K562 (cell line): ENCODE results near the gene MADCAM1. TPM values are rescaled to one million over a fixed set of nuclear protein-coding genes. Genes with fewer than 3 reads are reported as not detected.

Source experiments
- ADNP ChIP-seq: fragments of 200-800 bp; sonication (Bioruptor generic); IDR thresholded peaks from 2 replicates; pipeline ENCODE4 v1.6.1; 2016; ENCODE audit warnings: missing genetic modification characterization, missing compliant biosample characterization
- BRD9 ChIP-seq: fragments of 450-650 bp; IDR thresholded peaks from 2 replicates; pipeline ENCODE4 v1.6.1; 2018; ENCODE audit warnings: low read depth; ENCODE audit not compliant: partially characterized antibody
- BRF1 ChIP-seq: IDR thresholded peaks from 3 replicates; pipeline ENCODE4 v1.6.1; 2011; ENCODE audit warnings: borderline replicate concordance, mild to moderate bottlenecking; ENCODE audit not compliant: insufficient read length; ENCODE audit errors: extremely low read depth
- CHCHD3 ChIP-seq: fragments of 250-450 bp; sonication (Bioruptor Pico); IDR thresholded peaks from 2 replicates; pipeline ENCODE4 v2.1.2; 2022; ENCODE audit warnings: mild to moderate bottlenecking
- HNRNPH1 ChIP-seq: fragments of 200-400 bp; formaldehyde crosslinking; optimal IDR thresholded peaks from 2 replicates; pipeline ENCODE3; 2017; ENCODE audit warnings: low read depth, mild to moderate bottlenecking, low read length, moderate library complexity
- ILF3 ChIP-seq: fragments of 450-650 bp; IDR thresholded peaks from 2 replicates; pipeline ENCODE4 v1.6.1; 2018; ENCODE audit warnings: antibody characterized with exemption, mild to moderate bottlenecking, moderate library complexity, borderline replicate concordance
- MED1 ChIP-seq: sonication (generic); formaldehyde crosslinking; IDR thresholded peaks from 2 replicates; pipeline ENCODE4 v1.8.1; 2023; ENCODE audit warnings: missing genetic modification reagents, borderline replicate concordance
- PHF8 ChIP-seq: fragments of 200-600 bp; sonication (generic); IDR thresholded peaks from 2 replicates; pipeline ENCODE4 v1.6.1; 2012; ENCODE audit warnings: mixed run types, mild to moderate bottlenecking, inconsistent platforms, low read length, moderate library complexity, borderline replicate concordance
- SIN3A ChIP-seq, 2 experiments: fragments of 150-350 bp in 1 of 2; IDR thresholded peaks; 2 replicates each; pipeline ENCODE4 v1.6.1; 2011 to 2016; ENCODE audit warnings: borderline replicate concordance in 2 of 2, low read depth in 2 of 2, low read length in 2 of 2, mild to moderate bottlenecking in 2 of 2, moderate library complexity in 2 of 2; ENCODE audit not compliant: control insufficient read depth in 1 of 2
- polyA plus RNA-seq, 8 experiments: library from polyadenylated mRNA; depleted of rRNA in 4 of 8; stranded (reverse) in 5 of 8; unstranded in 3 of 8; fragments of >200 nt; fragmentation: Nextera tagmentation in 2 of 8; fragmentation: Illumina TruSeq in 1 of 8; extraction: Ambion mirVana in 2 of 8; extraction: Trizol in 1 of 8; gene quantifications; 2 replicates each; pipeline versions ENCODE4 v1.2.1 to v1.2.3, GENCODE V29; 2011 to 2014; ENCODE audit warnings: inconsistent platforms in 1 of 8, missing spikeins in 1 of 8
- total RNA-seq, 7 experiments: library from RNA; depleted of rRNA in 6 of 7; stranded (reverse); fragments of >200 nt in 6 of 7; fragmentation: Illumina TruSeq in 2 of 7; extraction: Trizol in 2 of 7; gene quantifications; 2 replicates each; pipeline versions ENCODE4 v1.2.1 to v1.2.3, GENCODE V29; 2011 to 2021; ENCODE audit warnings: low replicate concordance in 1 of 7
- TF ChIP-seq, protein P1 (sequence below): fragments of 450-650 bp; IDR thresholded peaks from 2 replicates; pipeline ENCODE4 v1.6.1; 2016; ENCODE audit warnings: low read depth
- TF ChIP-seq, protein P2 (sequence below), 2 experiments: fragments of 450-650 bp in 1 of 2; sonication (generic) in 1 of 2; formaldehyde crosslinking in 1 of 2; IDR thresholded peaks in 1 of 2; conservative IDR thresholded peaks in 1 of 2; 2 replicates each; pipeline versions ENCODE4 v1.6.1 to v1.8.1; 2016 to 2023; ENCODE audit warnings: mild to moderate bottlenecking in 2 of 2, moderate library complexity in 2 of 2, inconsistent platforms in 1 of 2, missing genetic modification reagents in 1 of 2
- TF ChIP-seq, protein P3 (sequence below): fragments of 450-650 bp; IDR thresholded peaks from 2 replicates; pipeline ENCODE4 v1.6.1; 2017; ENCODE audit warnings: antibody characterized with exemption
- TF ChIP-seq, protein P4 (sequence below), 2 experiments: fragments of 450-650 bp; IDR thresholded peaks; 2 replicates each; pipeline ENCODE4 v1.6.1; 2016

The MADCAM1 gene
- total and polyA plus RNA-seq, 9 of the 15 experiments (the other 6 are each of a cell fraction or from before 2014, with no cell fraction given) = 0.09 to 0.36 (median 0.09) TPM; not detected in 6

DNA sequence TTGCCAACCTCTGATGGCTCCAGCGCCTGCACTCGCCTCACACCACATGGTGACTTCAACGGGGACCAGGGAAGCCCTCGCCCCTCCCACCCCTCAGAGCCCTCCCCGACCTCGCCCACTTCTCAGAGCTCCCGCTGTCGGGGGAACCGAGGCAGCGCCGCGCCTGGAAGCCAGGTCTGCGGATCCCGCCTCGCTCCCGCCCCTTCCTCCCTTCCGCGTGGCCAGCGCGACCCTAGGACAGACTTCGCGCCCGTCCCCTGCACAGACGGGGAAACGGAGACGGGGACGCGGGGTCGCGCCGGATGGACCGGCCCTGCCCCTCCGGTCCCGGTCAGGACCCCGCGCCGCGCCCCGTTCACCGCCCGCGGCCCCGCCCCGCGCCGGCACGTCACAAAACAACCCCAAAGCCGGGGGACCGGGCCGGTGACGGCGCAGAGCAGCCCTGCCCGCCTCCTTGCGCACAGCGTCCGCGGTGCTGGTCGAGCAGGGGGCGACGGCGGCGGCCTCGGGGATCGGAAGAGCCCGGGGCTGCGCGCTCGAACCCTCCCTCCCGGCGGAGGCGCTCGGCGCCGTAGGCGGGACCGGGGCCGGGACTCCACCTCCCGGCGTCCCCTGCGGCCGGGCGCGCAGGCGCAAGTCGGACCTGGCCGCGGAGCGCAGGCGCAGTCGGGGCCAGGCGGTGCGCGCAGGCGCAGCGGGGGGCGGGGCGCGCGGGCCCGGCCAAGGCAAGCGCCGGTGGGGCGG, 34.9 kb downstream of the MADCAM1 start (continued):
- TF ChIP-seq, protein P1, sequence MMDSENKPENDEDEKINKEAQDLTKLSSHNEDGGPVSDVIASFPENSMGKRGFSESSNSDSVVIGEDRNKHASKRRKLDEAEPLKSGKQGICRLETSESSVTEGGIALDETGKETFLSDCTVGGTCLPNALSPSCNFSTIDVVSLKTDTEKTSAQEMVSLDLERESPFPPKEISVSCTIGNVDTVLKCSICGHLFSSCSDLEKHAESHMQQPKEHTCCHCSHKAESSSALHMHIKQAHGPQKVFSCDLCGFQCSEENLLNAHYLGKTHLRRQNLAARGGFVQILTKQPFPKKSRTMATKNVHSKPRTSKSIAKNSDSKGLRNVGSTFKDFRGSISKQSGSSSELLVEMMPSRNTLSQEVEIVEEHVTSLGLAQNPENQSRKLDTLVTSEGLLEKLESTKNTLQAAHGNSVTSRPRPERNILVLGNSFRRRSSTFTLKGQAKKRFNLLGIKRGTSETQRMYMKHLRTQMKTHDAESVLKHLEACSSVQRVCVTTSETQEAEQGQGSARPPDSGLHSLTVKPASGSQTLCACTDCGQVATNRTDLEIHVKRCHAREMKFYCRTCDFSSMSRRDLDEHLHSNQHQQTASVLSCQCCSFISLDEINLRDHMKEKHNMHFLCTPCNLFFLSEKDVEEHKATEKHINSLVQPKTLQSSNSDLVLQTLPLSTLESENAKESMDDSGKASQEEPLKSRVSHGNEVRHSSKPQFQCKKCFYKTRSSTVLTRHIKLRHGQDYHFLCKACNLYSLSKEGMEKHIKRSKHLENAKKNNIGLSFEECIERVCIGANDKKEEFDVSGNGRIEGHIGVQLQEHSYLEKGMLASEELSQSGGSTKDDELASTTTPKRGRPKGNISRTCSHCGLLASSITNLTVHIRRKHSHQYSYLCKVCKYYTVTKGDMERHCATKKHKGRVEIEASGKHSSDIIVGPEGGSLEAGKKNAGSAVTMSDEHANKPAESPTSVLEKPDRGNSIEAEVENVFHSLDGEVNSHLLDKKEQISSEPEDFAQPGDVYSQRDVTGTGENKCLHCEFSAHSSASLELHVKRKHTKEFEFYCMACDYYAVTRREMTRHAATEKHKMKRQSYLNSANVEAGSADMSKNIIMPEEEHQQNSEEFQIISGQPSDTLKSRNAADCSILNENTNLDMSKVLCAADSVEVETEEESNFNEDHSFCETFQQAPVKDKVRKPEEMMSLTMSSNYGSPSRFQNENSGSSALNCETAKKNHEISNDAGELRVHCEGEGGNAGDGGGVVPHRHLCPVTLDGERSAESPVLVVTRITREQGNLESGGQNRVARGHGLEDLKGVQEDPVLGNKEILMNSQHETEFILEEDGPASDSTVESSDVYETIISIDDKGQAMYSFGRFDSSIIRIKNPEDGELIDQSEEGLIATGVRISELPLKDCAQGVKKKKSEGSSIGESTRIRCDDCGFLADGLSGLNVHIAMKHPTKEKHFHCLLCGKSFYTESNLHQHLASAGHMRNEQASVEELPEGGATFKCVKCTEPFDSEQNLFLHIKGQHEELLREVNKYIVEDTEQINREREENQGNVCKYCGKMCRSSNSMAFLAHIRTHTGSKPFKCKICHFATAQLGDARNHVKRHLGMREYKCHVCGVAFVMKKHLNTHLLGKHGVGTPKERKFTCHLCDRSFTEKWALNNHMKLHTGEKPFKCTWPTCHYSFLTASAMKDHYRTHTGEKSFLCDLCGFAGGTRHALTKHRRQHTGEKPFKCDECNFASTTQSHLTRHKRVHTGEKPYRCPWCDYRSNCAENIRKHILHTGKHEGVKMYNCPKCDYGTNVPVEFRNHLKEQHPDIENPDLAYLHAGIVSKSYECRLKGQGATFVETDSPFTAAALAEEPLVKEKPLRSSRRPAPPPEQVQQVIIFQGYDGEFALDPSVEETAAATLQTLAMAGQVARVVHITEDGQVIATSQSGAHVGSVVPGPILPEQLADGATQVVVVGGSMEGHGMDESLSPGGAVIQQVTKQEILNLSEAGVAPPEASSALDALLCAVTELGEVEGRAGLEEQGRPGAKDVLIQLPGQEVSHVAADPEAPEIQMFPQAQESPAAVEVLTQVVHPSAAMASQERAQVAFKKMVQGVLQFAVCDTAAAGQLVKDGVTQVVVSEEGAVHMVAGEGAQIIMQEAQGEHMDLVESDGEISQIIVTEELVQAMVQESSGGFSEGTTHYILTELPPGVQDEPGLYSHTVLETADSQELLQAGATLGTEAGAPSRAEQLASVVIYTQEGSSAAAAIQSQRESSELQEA = no peak
- TF ChIP-seq ILF3 = no peak; the same call in 1 of the 2 replicates
- no peak for TF ChIP-seq CHCHD3 (CRISPR knock-in tag)
- TF ChIP-seq, protein P2, sequence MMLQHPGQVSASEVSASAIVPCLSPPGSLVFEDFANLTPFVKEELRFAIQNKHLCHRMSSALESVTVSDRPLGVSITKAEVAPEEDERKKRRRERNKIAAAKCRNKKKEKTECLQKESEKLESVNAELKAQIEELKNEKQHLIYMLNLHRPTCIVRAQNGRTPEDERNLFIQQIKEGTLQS (IDR thresholded peaks at IDR 0.05) = no peak
- TF ChIP-seq, protein P2 (CRISPR knock-in tag; conservative IDR thresholded peaks at IDR 0.05) = no peak
- no peak for TF ChIP-seq HNRNPH1
- TF ChIP-seq BRF1 = no peak
- TF ChIP-seq SIN3A (IDR thresholded peaks at IDR 0.05; ENCODE audit: borderline replicate concordance in 2 of 2, control insufficient read depth in 1 of 2, low read depth in 2 of 2, low read length in 2 of 2) = peak; percentile 53 to 72; a peak in 1 of 4 replicates
- no peak for TF ChIP-seq BRD9
- peak; percentile 84; the same call in 1 of the 2 replicates for TF ChIP-seq PHF8
- TF ChIP-seq MED1 (CRISPR knock-in tag) = no peak; the same call in 1 of the 2 replicates
- TF ChIP-seq, protein P3, sequence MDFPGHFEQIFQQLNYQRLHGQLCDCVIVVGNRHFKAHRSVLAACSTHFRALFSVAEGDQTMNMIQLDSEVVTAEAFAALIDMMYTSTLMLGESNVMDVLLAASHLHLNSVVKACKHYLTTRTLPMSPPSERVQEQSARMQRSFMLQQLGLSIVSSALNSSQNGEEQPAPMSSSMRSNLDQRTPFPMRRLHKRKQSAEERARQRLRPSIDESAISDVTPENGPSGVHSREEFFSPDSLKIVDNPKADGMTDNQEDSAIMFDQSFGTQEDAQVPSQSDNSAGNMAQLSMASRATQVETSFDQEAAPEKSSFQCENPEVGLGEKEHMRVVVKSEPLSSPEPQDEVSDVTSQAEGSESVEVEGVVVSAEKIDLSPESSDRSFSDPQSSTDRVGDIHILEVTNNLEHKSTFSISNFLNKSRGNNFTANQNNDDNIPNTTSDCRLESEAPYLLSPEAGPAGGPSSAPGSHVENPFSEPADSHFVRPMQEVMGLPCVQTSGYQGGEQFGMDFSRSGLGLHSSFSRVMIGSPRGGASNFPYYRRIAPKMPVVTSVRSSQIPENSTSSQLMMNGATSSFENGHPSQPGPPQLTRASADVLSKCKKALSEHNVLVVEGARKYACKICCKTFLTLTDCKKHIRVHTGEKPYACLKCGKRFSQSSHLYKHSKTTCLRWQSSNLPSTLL = no peak
- no peak for TF ChIP-seq ADNP
- TF ChIP-seq, protein P4, sequence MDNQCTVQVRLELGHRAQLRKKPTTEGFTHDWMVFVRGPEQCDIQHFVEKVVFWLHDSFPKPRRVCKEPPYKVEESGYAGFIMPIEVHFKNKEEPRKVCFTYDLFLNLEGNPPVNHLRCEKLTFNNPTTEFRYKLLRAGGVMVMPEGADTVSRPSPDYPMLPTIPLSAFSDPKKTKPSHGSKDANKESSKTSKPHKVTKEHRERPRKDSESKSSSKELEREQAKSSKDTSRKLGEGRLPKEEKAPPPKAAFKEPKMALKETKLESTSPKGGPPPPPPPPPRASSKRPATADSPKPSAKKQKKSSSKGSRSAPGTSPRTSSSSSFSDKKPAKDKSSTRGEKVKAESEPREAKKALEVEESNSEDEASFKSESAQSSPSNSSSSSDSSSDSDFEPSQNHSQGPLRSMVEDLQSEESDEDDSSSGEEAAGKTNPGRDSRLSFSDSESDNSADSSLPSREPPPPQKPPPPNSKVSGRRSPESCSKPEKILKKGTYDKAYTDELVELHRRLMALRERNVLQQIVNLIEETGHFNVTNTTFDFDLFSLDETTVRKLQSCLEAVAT (IDR thresholded peaks at IDR 0.05) = no peak
